ENCODE data around the gene IRAK2. TPM values are rescaled to one million over a fixed set of nuclear protein-coding genes. Genes with fewer than 3 reads are reported as not detected.

Gene IRAK2
- total and polyA plus RNA-seq, 2 of the 8 experiments (the other 6 are each of a cell fraction or from before 2014, with no cell fraction given), result 1.5 TPM

DNA sequence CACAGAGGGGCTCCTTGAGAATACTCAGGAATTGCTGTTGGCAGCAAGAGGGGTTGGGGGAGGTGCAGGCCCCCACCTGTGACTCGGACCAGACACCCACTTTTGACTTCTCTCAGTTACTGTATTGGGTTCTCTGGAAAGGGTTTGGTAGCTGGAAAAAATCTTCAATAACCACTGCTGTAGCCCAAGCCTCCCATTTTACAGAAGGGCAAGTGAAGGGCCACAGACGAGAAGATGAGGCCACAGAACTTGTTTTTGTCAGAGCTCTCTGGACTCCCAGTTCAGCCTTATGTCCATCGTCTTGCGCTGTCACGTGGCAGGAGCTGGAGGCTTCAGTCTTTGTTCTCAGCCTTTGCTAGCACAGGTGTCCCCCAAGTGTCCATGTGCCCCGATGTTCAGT, 70.8 kb downstream of the IRAK2 start (continued):
- TF ChIP-seq, protein P1, sequence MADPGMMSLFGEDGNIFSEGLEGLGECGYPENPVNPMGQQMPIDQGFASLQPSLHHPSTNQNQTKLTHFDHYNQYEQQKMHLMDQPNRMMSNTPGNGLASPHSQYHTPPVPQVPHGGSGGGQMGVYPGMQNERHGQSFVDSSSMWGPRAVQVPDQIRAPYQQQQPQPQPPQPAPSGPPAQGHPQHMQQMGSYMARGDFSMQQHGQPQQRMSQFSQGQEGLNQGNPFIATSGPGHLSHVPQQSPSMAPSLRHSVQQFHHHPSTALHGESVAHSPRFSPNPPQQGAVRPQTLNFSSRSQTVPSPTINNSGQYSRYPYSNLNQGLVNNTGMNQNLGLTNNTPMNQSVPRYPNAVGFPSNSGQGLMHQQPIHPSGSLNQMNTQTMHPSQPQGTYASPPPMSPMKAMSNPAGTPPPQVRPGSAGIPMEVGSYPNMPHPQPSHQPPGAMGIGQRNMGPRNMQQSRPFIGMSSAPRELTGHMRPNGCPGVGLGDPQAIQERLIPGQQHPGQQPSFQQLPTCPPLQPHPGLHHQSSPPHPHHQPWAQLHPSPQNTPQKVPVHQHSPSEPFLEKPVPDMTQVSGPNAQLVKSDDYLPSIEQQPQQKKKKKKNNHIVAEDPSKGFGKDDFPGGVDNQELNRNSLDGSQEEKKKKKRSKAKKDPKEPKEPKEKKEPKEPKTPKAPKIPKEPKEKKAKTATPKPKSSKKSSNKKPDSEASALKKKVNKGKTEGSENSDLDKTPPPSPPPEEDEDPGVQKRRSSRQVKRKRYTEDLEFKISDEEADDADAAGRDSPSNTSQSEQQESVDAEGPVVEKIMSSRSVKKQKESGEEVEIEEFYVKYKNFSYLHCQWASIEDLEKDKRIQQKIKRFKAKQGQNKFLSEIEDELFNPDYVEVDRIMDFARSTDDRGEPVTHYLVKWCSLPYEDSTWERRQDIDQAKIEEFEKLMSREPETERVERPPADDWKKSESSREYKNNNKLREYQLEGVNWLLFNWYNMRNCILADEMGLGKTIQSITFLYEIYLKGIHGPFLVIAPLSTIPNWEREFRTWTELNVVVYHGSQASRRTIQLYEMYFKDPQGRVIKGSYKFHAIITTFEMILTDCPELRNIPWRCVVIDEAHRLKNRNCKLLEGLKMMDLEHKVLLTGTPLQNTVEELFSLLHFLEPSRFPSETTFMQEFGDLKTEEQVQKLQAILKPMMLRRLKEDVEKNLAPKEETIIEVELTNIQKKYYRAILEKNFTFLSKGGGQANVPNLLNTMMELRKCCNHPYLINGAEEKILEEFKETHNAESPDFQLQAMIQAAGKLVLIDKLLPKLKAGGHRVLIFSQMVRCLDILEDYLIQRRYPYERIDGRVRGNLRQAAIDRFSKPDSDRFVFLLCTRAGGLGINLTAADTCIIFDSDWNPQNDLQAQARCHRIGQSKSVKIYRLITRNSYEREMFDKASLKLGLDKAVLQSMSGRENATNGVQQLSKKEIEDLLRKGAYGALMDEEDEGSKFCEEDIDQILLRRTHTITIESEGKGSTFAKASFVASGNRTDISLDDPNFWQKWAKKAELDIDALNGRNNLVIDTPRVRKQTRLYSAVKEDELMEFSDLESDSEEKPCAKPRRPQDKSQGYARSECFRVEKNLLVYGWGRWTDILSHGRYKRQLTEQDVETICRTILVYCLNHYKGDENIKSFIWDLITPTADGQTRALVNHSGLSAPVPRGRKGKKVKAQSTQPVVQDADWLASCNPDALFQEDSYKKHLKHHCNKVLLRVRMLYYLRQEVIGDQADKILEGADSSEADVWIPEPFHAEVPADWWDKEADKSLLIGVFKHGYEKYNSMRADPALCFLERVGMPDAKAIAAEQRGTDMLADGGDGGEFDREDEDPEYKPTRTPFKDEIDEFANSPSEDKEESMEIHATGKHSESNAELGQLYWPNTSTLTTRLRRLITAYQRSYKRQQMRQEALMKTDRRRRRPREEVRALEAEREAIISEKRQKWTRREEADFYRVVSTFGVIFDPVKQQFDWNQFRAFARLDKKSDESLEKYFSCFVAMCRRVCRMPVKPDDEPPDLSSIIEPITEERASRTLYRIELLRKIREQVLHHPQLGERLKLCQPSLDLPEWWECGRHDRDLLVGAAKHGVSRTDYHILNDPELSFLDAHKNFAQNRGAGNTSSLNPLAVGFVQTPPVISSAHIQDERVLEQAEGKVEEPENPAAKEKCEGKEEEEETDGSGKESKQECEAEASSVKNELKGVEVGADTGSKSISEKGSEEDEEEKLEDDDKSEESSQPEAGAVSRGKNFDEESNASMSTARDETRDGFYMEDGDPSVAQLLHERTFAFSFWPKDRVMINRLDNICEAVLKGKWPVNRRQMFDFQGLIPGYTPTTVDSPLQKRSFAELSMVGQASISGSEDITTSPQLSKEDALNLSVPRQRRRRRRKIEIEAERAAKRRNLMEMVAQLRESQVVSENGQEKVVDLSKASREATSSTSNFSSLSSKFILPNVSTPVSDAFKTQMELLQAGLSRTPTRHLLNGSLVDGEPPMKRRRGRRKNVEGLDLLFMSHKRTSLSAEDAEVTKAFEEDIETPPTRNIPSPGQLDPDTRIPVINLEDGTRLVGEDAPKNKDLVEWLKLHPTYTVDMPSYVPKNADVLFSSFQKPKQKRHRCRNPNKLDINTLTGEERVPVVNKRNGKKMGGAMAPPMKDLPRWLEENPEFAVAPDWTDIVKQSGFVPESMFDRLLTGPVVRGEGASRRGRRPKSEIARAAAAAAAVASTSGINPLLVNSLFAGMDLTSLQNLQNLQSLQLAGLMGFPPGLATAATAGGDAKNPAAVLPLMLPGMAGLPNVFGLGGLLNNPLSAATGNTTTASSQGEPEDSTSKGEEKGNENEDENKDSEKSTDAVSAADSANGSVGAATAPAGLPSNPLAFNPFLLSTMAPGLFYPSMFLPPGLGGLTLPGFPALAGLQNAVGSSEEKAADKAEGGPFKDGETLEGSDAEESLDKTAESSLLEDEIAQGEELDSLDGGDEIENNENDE (IDR thresholded peaks at IDR 0.05; ENCODE audit: insufficient replicate concordance, low read length), result no peak
- TF ChIP-seq, protein P2, sequence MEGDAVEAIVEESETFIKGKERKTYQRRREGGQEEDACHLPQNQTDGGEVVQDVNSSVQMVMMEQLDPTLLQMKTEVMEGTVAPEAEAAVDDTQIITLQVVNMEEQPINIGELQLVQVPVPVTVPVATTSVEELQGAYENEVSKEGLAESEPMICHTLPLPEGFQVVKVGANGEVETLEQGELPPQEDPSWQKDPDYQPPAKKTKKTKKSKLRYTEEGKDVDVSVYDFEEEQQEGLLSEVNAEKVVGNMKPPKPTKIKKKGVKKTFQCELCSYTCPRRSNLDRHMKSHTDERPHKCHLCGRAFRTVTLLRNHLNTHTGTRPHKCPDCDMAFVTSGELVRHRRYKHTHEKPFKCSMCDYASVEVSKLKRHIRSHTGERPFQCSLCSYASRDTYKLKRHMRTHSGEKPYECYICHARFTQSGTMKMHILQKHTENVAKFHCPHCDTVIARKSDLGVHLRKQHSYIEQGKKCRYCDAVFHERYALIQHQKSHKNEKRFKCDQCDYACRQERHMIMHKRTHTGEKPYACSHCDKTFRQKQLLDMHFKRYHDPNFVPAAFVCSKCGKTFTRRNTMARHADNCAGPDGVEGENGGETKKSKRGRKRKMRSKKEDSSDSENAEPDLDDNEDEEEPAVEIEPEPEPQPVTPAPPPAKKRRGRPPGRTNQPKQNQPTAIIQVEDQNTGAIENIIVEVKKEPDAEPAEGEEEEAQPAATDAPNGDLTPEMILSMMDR (IDR thresholded peaks at IDR 0.05; ENCODE audit: control extremely low read depth in 1 of 3, insufficient read depth in 1 of 3, low read depth in 1 of 3, low read length in 3 of 3), result no peak
- TF ChIP-seq JUN (IDR thresholded peaks at IDR 0.05; ENCODE audit: low read depth, low read length), result no peak
- TF ChIP-seq POU5F1 (IDR thresholded peaks at IDR 0.05; ENCODE audit: low read depth, low read length), result no peak
- no peak for TF ChIP-seq SP1 (IDR thresholded peaks at IDR 0.05; ENCODE audit: low read depth, low read length)
- no peak for TF ChIP-seq CTBP2 (IDR thresholded peaks at IDR 0.05; ENCODE audit: borderline replicate concordance, insufficient read depth, insufficient read length, low read length)
- TF ChIP-seq RBBP5 (IDR thresholded peaks at IDR 0.05; ENCODE audit: borderline replicate concordance, low read depth, low read length), result no peak
- no peak for TF ChIP-seq KDM5A (IDR thresholded peaks at IDR 0.05; ENCODE audit: low read length)
- TF ChIP-seq FOSL1 (IDR thresholded peaks at IDR 0.05; ENCODE audit: insufficient read depth, low read depth, low read length), result no peak

All from H1 (cell line).